Smooth muscle cell of the brain vasculature (primary cell): Measurements from ENCODE around the gene DPF3.
A peak's percentile ranks its signal among the peaks of the same experiment; 100 is the strongest.

ENCODE experiments used
- DNase-seq: peaks from one replicate; pipeline ENCODE4 v3.0.0-alpha.2; 2012; ENCODE audit warnings: low read depth, low spot score

Gene DPF3

DNA sequence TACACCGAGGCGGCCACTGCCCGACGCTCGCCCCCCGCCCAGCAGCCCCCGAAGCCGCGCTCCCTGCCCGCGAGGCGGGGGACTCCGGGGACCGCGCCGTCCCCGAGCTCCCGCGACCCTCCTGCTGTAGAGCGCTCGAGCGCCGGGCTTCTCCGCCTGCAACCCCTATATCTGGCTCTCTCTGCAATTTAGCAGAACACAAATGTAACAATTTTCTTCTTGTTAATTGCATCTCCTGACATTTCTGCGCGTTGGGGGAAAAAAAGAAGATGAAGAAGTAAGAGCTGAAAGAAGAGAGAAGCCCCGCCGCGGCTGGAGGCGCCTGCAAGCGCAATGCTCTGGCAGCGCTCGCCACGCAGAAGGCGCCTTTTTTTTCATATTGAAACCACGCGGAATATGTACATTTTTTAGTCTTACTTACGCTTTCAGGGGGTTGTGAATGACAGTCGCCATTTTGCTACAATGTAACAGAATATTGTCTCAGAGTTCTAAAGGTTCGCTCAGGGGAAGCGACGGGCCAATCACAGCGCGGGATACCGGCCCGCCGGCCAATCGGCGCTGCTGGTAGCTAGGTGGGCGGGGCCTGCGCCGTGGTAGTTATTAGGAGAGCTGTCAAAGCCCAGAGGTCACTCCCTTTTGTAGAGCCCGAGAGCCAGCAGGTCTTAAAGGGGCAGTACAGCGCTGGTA is at the start of gene DPF3:
Gene DPF3, minus strand, starts transcription at position 466 of the 687 bp plus-strand sequence. Its CDS starts 13 bp downstream, at position 453.
- DNase-seq: peak; percentile 92

DNA sequence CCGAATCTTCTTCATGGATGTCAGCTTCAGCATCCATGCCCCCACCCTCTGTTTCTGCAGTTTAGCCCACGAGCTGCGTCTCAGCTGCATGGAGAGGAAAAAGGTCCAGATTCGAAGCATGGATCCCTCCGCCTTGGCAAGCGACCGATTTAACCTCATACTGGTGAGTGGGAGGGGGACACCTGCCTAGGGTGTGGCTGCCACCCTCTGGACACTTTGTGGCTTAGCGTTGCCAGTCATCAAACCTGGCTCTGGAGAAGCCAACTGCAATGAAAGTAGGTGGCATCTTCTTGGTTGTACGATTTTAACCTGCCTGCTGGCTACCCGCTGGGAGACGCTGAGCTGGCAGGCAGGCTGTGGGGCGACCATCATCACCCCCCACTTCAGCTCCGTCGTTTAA is 49.0 kb upstream of the DPF3 start:
- no peak for DNase-seq

DNA sequence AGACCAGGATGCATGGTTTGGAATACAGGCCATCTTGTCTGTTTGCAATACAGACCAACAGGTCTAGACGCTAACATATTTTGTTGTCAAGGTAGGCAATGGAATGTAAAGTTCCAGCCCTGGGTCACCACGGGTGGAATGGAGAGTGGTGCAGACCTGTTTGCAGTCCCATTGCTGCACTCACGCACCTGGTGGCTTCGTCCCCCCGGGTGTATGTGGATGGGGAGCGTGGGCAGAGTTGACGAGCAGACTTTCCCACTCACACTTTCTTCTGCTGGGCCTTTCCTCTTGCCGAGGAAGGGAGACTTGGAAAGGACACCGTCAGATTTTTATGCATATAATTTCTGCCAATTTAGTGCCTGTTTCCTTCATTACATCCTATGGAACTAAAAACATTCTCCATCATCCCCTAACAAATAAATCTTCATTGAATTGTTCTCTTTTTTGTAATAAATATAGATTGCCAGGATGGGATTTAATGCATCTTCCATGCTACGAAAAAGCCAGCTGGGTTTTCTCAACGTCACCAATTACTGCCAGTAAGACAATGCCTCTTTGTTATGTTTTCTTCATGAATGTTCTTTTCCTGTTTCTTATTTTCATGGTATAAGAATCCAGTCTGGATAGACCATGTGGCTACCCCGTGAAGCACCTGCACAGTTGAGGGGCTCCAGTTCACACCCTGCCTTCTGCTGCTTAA is 47.5 kb upstream of the DPF3 start:
- DNase-seq: no peak

DNA sequence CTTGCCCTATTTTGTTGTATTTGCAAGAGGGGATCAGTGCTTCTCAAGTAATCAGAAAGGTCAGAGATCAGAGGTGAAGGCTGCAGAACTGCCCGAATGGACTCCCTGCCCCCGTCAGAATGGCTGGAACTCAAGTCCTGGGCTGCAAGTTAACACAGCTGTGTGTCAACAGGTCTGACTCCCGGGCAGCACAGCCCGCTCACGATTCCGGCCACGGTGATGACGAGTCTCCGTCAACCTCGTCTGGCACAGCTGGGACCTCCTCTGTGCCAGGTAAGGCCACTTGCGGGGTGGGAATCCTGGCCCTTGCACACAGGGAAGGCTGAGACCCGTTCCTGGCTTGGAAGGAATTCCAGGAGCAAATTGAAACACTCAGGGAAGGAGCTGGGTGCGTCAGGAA is 45.7 kb upstream of the DPF3 start:
- DNase-seq: no peak

DNA sequence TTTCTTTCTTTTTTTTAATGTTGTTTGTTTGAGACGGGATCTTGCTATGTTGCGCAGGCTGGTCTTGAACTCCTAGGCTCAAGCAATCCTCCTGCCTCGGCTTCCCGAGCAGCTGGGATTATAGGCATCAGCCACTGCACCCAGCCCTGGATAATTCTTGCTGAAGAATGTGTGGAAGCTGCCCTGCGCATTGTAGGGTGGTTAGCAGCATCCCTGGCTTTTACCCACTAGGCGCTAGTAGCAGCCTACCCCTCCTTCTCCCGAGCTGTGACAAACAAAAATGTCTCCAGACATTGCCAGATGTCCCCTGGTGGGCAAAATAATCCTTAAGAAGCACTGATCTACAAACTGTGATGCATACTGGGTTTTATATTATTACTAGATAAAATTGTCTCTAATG is 39.0 kb upstream of the DPF3 start:
- DNase-seq: no peak

DNA sequence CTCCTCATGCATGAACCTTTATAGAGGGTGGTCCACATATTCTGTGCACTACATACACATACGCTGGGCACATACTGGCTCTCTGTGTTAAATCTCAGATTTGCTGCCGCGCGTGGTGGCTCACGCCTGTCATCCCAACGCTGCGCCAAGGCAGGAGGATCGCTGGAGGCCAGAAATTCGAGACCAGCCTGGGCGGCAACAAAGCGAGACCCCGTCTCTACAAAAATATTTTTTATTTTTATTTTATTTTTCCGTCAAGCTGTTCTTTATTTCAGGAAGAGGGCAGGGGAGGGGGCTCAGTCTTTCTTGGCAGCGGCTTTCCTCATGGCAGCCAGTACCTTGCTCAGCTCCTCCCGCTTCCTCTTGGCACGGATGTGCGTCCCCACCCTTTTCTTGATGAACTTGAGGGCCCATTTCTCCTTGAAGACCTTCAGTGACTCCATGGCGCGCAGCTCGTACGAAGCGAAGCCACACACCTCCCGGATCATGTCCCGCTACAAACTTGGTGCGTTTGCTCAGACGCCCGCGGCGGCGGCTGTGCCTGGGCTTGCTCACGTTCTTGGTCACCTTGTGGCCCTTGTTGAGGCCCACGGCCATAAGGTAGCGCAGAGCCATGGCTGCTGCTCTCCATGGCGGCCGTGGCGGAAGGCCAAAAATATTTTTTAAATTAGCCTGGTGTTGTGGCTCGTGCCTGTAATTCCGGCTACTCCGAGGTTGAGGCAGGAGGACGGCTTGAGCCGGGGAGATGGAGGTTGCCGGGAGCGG is 35.6 kb upstream of the DPF3 start:
- no peak for DNase-seq

DNA sequence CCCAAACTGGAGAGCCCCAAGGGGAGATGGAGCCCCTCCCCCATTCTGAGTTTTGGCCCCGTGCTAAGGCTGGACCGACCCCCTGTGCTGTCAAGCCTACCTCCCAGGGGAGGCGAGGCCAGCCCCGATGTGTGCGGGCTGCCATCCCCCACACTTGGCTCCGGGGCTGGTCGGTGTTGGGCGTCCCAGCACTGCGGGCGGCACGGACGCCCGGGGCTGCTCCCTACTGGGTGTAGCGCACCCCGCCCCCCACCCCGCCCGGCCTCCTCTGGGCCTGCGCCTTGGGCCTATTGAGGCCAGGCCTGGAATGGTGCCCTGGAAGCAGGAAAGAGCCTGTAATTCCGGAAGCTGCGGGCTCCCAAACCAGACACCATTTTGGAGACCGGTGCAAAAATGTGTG is 35.0 kb upstream of the DPF3 start:
- no peak for DNase-seq

DNA sequence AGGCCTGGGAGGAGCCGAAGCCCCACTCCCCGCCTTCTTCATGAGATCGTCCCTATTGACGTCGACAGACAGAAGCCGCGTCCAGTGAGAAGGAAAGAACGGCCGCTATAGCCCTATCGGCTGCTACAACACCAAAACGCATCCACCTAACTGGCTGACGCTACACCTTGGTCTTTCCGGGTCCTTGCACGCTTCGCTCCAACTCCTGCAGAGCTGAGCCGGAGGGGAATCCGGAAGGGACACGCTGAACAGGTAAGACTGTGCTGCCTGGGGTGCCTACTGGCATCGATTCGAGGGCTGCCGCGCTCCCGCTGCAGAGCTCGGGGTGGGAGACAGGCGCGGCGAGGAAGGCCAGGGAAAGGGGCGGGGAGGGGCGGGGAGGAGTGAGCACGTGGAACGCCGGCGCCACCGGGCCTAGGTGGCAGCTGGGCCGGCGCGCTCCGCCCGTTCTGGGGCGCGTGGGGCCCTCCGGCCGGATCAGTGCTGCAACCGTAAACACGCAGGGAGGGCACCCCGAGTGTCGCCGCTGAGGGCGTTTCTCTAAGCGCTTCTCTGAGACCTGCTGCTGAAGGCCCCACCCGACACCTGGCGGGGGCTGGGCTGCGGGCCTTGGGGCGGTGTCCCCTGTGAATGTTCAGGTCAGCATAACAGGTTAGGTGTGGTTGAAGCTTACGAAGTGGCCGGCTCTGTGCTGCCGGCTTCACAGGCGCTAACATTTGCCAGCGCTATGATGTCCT is 32.6 kb upstream of the DPF3 start, which contains the start of gene DCAF4:
Gene DCAF4, plus strand, starts transcription at position 173 of the 737 bp plus-strand sequence. CDS start 11,515 bp downstream, outside the sequence.
- DNase-seq: peak; percentile 92

DNA sequence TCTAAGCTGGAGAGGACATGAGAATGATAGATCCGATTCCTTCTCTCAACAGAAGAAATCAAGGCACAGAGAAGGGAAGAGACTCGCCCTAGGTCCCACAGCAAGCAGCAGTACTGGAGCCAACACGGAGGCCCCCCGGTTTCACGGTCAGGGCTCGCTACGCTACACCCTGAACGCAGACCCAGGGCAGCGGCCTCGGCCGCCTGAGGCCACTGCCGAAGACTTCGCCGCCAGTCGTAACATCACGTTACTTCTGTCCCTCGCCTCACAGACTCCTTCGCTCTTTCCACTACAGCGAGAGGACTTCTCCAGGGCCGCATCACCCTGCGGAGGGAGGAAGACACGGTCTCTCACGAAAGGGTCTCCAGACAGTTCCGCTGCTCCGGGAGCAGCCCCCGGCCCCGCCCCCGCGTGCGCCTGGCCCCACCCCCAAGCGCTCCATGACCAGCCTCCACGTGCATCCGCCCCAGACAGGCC is 32.0 kb upstream of the DPF3 start:
- no peak for DNase-seq

DNA sequence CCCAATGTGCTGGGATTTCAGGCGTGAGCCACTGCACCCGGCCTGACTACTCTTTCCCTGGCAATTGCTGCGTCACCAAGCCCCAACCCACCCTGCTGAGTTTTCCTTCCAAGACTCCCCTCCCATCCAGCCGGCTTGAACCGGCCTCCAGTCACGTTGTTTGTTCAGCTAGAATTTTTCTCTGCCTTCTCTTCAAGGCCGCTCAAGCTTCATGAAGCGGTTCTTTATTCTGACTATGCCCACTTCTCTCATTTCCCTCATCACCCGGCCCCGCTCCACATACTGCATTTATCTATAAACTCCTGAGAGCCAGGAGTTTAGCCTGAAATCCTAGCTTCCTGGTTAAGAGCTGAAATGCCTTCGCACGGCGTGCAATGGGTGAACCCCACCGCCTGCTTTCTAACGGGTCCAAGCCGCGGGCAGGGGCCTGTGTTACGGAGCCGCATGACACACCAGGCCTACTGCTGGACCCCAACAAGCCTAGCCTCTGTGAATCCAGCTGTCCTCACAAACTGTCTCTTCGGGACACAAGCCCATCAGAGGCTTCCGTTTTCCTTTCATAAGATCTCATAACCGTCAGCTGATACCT is 31.4 kb upstream of the DPF3 start:
- DNase-seq: no peak

DNA sequence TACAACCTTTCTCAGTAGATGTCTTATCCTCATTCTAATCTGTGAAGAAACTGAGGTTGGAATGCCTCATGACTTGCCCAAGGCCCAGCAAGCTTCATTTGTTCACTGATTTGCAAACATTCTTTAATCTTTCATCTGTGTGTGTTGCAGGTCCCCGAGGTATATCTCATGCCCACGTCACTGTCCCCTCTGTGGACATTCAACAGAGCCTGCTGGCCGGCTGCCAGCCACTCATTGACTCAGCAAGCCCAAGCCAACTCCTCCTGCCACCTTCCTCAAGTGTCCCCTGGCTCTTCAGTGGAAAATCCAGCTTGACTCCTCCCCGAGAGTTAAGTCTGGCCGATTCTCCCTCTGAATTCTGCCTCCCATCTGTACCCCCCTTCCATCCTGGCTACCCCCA is 30.4 kb upstream of the DPF3 start:
- DNase-seq: no peak

DNA sequence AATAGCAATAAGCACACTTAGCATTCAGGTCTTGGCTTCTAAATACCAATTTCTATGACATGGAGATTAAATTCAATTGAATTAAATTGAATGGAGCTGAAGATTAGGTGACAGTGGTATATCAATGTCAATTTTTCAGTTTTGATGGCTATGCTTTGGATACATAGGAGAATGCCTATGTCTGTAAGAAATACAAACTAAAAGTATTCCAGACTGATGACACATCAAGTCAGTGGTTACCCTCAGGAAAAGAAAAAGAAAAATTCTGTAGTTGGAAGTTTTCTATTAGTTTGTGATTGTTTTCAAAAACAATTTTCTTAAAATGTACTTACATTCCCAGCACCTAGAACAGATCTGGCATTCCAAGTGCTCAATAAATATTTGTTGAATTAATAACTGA is 27.5 kb upstream of the DPF3 start:
- DNase-seq: no peak

DNA sequence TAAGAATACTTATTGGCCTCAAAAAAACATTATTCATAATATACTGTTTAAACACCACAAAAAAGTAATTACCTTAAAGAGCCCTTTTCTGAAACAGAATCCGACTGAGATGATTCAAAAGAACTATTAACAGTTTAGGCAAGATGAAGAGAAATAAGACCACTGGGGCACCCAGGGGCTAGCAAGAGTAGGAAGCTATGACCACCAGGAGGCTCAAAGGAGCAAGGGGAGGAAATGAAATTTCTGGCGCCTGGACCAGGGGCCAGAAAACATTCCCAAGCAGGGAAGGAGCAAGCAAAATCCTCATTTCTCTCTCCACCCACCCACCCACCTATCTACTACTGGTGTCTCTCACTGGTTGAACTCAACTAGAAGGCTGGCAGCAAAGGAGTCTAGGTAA is 26.1 kb upstream of the DPF3 start:
- DNase-seq: no peak

DNA sequence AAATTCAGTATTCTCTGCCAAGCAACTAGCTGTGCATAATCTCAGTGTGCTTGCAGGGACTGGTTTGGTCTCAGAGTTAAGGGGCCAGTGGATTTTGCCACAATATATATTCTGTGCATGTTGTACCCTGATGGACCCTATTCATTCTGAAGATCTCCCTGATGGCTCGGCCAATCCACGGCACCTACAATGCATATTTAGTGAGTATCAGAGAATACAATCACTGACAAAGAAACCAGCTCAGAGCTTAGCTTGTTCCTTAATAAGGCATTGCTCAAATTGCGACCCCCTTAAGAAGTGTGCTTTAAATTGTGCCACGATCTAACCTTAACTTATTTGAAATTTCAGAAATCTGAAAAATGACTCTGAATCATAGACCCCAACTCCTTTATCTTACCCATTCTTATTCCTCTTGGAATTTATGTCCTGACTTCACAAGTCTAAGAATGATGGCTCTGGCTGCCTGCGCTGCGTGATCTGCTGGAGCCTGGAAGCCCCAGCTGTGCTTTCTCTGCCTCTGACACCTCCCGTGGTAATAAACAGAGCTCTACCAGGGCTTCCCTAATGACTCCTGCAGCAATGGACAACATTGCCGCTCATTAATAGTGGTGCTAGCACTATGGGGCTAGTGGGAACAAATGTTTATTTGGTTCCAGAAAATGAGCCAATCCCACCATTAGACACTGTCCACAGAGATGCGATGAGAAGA is 23.3 kb upstream of the DPF3 start:
- no peak for DNase-seq

DNA sequence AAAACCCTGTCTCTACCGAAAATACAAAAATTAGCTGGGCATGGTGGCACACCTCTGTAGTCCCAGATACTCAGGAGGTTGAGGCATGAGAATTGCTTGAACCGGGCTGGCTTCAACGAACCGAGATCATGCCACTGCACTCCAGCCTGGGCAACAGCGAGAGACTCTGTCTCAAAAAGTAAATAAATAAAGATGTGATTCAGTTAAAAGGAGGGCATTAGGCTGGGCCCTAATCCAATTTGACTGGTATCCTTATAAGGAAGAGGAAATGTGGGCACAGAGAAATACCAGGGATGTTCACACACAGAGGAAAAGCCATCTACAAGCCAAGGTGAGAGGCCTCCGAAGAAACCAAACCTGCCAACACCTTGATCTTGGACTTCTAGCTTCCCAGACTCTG is 22.3 kb upstream of the DPF3 start:
- DNase-seq: no peak

DNA sequence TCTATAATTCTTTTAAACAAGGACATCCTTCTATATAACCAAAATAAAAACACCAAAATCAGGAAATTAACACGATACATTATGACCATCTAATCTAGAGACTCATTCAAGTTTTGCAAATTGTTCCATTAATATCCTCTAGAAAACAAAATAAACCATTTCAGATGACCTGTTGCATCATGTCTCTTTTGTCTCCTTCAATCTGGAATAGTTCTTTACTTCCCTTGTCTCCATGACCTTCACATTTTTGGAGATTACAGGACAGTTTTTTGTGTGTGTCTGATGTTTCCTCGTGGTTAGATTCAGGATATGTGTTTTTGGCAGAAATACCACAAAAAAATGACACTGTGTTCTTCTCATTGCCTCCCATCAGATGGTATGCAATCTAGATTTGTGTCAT is 19.9 kb upstream of the DPF3 start:
- no peak for DNase-seq

DNA sequence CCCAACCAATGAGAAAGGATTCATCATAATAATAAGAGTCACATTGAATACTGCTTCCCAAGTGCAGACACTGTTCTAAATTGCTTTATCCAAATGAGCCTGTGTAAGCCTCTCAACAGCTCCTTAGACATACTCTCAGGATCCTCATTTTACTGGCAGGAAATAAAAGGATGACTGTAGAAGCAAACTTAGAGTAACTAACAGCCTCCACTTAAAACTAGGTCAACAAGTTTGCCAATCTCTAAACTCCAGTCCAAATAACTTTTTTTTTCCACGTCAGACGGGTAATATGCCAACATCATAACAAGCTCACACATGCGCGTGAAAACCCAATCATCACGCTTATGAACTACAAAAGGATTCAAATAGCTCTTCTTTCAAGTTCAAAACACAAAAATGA is 15.3 kb upstream of the DPF3 start:
- DNase-seq: no peak

DNA sequence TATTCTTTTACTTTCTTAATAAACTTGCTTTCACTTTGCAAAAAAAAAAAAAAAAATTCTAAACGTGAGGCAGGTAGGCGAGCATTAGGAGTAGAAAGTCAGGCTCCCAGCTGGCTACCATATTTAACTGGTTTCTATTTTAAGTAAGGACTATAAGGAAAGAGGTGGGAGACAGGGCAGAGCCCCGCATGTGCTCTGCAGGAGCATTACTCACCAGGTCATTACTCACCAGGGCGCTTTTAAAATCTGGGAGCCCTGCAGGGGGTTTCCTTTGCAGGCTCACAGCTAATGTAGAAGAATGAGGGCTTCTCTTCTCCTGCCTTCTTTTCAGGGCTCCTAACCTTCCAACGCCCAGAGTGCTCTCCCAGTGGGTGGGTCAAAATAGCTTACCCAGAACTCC is 14.0 kb upstream of the DPF3 start:
- no peak for DNase-seq

DNA sequence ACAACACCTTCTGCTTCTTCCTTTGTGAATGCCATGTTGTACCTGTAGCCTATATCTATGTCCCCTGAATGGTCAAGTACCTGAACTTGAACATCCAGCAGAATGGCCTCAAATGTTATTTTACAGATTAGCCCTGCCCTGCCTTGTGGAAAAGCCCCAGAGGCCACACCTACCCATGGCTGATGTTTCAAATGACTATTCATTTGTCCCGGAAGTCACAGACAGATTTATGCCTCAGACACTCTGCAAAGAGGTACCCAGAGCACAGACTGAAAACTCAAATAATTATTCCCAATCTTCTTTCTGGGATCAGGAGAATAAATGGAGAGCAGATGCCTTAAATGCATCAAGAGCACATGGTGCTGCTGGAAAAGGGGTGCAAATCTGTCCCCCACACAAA is 13.0 kb upstream of the DPF3 start:
- no peak for DNase-seq

DNA sequence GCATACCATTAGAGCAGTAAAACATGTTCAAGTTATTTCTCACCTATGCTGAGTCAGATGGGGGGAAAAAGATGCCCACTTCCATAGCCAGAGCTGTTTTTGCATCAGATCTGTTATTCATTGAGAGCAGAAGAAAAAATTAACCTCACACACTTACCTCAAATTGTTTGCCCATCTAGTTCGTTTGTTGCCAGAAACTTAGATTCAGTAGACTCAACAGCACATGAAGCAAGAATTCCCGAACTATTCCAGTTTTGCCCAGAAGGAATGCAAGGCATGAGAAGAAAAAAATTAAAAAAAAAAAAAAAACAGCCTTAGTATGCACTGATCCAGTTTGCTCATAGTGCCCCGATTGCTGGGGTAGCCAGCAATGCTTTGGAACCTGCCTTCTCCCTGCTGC is 12.4 kb upstream of the DPF3 start:
- no peak for DNase-seq
